Fibroblast of pulmonary artery (primary cell): ENCODE data around the gene FAM163A.

Experiments
- DNase-seq: peaks from one replicate; pipeline ENCODE4 v3.0.0-alpha.2; 2010; ENCODE audit warnings: low read depth
- H3K4me3 ChIP-seq: replicated peaks from 2 replicates; pipeline ENCODE4 v1.5.1; 2011; ENCODE audit warnings: low read depth, mild to moderate bottlenecking, control low read depth, low read length, moderate library complexity
- CTCF ChIP-seq: IDR thresholded peaks from 2 replicates; pipeline ENCODE4 v1.5.1; 2011; ENCODE audit warnings: mild to moderate bottlenecking, control low read depth, low read length, inconsistent platforms; ENCODE audit errors: missing control alignments

The FAM163A gene

DNA sequence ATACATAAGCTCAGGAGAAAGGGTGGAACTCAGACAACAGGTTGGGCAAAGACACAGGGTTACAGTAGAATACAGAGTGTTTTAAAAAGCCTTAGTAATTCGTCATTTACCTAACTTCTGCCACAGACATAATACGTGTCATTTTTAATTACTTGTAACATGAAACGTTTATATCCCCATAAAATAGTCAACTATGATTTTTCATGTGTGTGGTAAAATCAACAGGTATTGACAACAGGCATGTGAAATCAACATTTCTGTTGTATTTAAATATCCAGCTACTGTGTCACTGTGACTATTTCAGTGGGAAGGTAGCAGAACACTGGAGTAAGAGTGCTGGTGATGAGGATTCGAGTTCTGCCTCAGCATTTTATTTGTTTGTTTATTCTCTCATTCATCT, 5.7 kb downstream of the FAM163A start:
- no peak for DNase-seq

GRCh38 chr1:179750630-179751029, 7.5 kb downstream of the FAM163A start:
- H3K4me3 ChIP-seq: no peak overlapping the region
- no peak for DNase-seq
- no peak for TF ChIP-seq CTCF

More for the DNA sequence above, 5.7 kb downstream of the FAM163A start:
- no peak for TF ChIP-seq CTCF
- no peak overlapping the region for H3K4me3 ChIP-seq

- TF ChIP-seq CTCF: no peak
Measured at GRCh38 chr1:179753061-179753460, 10.0 kb downstream of the FAM163A start.

DNA sequence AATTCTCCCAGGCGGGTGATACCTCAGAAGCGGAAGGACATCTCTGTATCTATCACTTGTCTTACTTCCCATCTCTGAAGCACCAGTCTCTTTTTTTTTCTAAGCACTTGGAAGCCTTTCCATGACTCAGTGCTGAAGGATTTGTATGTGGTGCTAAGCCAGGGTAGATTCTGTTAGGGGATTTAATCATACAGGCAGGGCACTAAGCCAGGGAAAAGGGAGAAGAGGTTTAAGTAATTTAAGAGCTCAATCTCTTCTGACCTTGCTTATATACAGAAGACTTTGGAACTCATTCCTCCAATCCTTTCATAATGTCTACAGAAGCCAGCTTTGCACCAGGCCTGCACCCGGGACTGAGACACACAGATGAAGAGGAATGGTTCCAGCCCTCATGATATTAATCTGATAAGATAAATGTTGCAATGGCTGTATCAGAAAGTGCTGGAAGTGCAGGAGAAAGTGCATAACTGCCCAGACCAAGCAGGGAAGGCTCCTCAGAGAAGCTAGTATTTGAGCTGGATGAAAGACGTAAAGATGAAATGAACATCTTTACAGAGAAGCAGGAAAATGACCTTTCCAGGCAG, 11.0 kb downstream of the FAM163A start:
- peak; percentile 87 for DNase-seq
- TF ChIP-seq CTCF: no peak
- H3K4me3 ChIP-seq: no peak overlapping the region

More at GRCh38 chr1:179753061-179753460, 10.0 kb downstream of the FAM163A start:
- H3K4me3 ChIP-seq: no peak overlapping the region
- DNase-seq: no peak

DNA sequence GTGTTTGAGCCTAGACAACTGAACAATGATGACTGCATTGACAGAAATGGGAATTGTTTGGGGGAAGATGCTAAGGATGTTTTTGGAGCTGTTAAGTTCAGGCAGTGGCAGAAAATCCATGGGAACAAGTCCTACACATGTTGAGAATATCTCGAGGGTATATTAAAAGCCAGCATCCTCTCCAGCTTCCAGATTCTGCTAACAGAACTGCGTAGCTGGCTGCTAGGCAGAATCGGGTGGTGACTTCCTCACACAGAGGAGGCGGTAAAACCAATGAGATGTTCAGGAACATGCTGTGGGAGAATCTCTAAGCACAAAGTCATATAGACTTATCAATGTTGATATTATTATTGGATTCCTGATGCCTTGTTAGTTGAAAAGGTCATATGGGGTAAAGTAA, 14.8 kb downstream of the FAM163A start:
- no peak for TF ChIP-seq CTCF
- DNase-seq: no peak
- H3K4me3 ChIP-seq: no peak overlapping the region

GRCh38 chr1:179760521-179760920, 17.4 kb downstream of the FAM163A start:
- H3K4me3 ChIP-seq: no peak overlapping the region
- no peak for TF ChIP-seq CTCF
- no peak for DNase-seq

DNA sequence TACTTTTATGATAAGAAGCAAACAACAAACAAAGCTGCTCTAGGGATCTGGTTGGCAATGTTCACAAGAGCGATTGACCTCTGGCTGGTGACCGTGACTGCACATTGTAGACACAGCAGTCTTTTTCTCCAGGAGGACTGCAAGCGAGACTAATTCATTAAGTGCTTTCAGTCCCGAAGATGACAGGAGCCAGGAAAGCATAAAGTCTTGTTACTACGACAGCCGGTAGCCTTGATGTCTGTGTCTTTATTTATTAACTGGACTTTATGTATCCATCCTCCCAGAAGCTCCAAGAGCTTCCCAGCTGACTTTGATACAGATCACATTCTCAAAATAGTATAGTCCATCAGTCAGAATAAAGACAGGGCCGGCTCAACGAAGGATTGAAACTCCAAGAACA, 18.2 kb downstream of the FAM163A start:
- TF ChIP-seq CTCF: no peak
- no peak overlapping the region for H3K4me3 ChIP-seq
- no peak for DNase-seq
